Measurements from ENCODE around the gene EXD3. TPM values are rescaled to one million over a fixed set of nuclear protein-coding genes. Genes with fewer than 3 reads are reported as not detected.
A peak's percentile ranks its signal among the peaks of the same experiment; 100 is the strongest.

Gene EXD3
- total and polyA plus RNA-seq, 9 of the 15 experiments (the other 6 are each of a cell fraction or from before 2014, with no cell fraction given): 0.29 to 12.5 (median 3.9) TPM

GRCh38 chr9:137316012-137316981 is 106.7 kb downstream of the EXD3 start (continued):
- peak; percentile 50; the same call in 1 of the 2 replicates for TF ChIP-seq ZBTB40 (IDR thresholded peaks at IDR 0.05)
- TF ChIP-seq ZBTB40 (CRISPR knock-in tag; IDR thresholded peaks at IDR 0.05): peak; percentile 40; the same call in 1 of the 2 replicates
- peak; percentile 21; the same call in 1 of the 2 replicates for TF ChIP-seq FOXP1 (CRISPR knock-in tag; IDR thresholded peaks at IDR 0.05)
- no peak for TF ChIP-seq FOXK1 (CRISPR knock-in tag; IDR thresholded peaks at IDR 0.05; ENCODE audit: borderline replicate concordance)
- TF ChIP-seq CHD2 (IDR thresholded peaks at IDR 0.05; ENCODE audit: low read depth, low read length): no peak
- TF ChIP-seq ZNF57 (CRISPR knock-in tag; IDR thresholded peaks at IDR 0.05): no peak
- TF ChIP-seq ZNF347 (CRISPR knock-in tag; IDR thresholded peaks at IDR 0.05; ENCODE audit: low read depth): no peak
- TF ChIP-seq ZNF407 (IDR thresholded peaks at IDR 0.05; ENCODE audit: low read depth): no peak
- no peak for TF ChIP-seq ZNF282 (CRISPR knock-in tag; IDR thresholded peaks at IDR 0.05)
